ENCODE measurements around the gene IGSF9B. TPM values are rescaled to one million over a fixed set of nuclear protein-coding genes. Genes with fewer than 3 reads are reported as not detected.

Gene IGSF9B
- total RNA-seq, 2 donors from 2014 or later: 1.8 to 9.1 TPM

DNA sequence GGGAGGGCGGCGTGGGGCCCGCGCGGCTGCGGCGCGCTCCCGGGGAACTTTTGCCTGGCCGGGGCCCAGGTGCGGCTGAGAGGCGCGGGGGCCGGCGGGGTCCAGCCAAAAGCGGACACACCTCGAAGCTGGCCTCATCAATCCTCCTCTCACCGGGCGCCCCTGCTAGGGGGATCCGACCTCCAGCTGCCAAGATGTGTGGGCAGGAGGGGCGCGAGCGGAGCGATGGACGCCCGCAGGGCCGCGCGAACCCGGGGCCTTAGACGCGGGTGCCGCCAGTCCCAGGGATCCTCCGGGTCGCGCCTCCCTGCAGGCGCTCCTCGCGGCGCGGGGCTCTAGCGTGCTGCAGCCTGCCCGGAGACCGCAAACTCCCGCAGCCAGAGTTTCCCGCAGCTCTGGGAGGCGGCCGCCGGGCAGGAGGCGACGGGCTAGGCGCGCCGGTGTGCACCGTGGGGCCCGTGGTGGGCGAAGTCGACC, 785 bp downstream of the IGSF9B start:
- H3K9me3 Mint-ChIP-seq: no peaks in the 10 kb centered on the region
- peaks cover 39 to 51% of the 10 kb centered on the region in 2 donors for H3K27me3 Mint-ChIP-seq
- H3K4me3 Mint-ChIP-seq: peak overlapping the region; percentile 55
- DNase-seq (ENCODE audit: low spot score) (no peak), ATAC-seq (no peak)
- H3K36me3 Mint-ChIP-seq: no peaks in the 10 kb centered on the region
- no peak overlapping the region for H3K27ac Mint-ChIP-seq
- peaks cover 5 to 14% of the 10 kb centered on the region in 2 donors for H3K4me1 Mint-ChIP-seq (ENCODE audit: low read depth in 2 of 2)

DNA sequence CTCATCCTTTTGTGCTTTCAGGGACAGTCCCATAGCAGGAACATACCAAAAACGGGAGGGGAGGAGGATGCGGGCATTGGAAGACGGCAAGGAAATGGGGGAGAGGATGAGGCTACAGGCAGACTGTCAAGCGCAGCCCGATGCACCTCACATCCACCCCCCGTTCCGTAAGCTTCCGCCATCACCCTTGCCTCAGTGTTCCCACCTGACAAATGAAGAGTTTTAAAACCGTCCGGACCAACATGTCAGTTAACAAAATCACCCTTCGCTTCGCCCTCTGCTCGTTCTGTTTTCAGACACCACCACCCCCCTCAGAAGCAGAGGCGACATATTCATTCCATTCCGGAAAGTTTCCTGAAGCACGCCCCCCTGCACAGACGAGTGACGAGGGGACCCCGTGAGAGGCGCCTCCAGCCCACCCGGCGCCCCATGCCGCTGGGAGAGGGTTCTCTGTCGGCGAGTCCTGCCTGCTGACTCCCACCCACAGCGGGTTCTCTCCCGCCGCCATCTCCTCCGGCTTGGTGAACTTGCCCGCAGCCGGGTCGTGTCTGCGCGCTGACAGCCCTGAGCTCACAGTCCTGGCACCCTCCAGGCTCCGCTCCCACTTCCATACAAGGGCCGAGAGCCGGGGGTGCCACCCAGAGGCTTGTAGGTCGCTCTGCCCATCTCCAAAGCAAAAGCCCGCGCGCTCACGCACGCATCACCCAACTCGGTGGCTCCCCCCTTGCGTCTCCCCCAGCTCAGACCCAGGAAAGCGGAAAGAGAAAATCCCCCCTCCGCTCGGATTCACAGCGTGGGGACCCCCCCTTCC, 1.5 kb downstream of the IGSF9B start:
- no peak overlapping the region for H3K27ac Mint-ChIP-seq
- peaks cover 39 to 51% of the 10 kb centered on the region in 2 donors for H3K27me3 Mint-ChIP-seq
- no peak for ATAC-seq

DNA sequence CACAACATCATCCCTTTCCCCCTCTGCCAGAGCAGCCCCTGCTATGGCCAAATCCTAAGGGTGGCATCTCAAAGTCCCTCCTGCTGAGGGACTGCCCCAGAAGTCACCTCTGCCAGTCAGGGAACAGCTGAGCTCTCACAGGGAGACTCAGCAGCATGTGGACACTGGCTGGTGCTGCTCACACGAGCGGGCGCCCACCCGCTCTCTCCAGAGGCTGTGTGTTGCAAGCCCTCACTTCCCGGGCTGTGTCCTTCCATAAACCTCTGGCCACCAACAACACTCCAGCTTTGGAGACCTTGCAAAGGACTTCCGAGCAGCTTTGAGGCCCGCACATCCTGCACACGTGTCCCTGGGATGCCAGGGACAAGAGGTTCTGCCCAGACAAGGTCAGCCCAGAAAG, 2.8 kb downstream of the IGSF9B start:
- DNase-seq (ENCODE audit: low spot score) (no peak), ATAC-seq (no peak)
- Mint-ChIP-seq H3K27me3 (peaks cover 41 to 47% of the 10 kb centered on the region in 2 donors), H3K36me3 (no peaks in the 10 kb centered on the region), H3K4me3 (no peak overlapping the region), H3K27ac (no peak overlapping the region), H3K9me3 (no peaks in the 10 kb centered on the region), H3K4me1 (ENCODE audit: low read depth in 2 of 2) (peaks cover 5 to 14% of the 10 kb centered on the region in 2 donors)

More for the DNA sequence above, 1.5 kb downstream of the IGSF9B start:
- Mint-ChIP-seq H3K36me3 (no peaks in the 10 kb centered on the region), H3K9me3 (no peaks in the 10 kb centered on the region), H3K4me1 (ENCODE audit: low read depth in 2 of 2) (peaks cover 5 to 14% of the 10 kb centered on the region in 2 donors), H3K4me3 (peak overlapping the region; percentile 55)
- no peak for DNase-seq (ENCODE audit: low spot score)

DNA sequence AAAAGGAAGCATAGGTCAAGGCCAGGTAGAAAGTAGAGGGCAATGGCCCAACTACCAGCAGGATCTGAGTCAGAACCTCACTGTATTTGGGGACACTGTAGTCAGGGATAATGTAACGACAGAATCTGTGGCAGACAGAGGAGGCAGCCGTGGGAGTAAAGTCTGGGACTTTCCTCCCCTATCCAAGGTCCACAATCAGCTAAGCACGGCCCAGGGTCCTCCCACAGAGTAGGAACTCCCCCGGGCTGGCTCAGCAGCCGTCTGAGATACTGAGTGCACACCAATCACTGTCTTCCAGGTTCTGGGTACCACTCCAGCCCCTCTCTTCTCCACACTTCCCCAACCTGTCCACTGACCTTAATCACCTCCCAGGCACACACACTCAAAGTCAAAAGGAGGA, 3.2 kb downstream of the IGSF9B start:
- Mint-ChIP-seq H3K9me3 (no peaks in the 10 kb centered on the region), H3K27ac (no peak overlapping the region), H3K4me1 (ENCODE audit: low read depth in 2 of 2) (peaks cover 5 to 14% of the 10 kb centered on the region in 2 donors), H3K36me3 (no peaks in the 10 kb centered on the region), H3K27me3 (peaks cover 39 to 45% of the 10 kb centered on the region in 2 donors), H3K4me3 (no peak overlapping the region)
- DNase-seq (ENCODE audit: low spot score) (no peak), ATAC-seq (no peak)

DNA sequence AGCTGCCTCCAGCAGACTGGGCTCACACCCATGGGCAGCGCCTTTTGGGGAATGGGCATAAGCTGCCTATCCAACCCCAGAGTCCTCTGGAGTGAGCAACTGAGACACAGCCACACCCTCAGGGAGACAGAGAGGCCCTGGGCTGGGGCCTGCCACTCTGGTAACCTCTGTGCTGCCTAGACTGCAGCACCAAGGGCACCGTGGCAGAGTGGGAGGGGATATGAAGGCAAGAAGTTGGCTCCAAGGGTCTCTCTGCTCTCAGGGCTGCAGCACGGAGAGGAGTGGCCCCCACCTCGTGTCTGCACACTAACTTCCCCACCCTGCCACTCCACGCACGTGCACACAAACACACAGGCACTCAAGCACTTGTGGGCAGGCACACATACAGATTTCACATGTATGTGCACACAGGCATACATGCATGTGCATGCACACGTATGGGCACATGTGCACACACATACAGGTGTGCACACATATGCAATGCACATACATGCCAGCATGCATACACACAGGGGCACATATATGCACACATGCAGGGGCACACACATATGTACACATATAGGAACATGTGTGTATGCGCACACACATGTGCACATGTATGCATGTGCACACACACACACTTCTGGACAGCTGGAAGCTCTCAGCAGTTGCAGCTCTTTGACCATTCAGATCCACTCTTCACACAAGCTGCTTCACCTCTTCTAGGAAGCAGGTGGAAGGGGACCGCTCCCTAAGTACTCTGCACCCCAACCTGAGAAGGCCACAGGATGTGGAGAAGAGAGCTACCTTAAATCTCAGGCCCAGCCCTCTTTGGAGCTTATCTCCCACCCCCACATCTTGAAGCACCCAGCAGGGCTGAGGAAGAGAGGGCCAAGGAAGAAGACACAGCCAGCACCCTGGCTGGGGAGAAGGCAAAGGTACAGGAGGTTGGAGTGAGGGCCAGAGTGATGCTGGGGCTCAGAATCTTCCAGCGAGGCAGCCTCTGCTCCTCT, 4.3 kb downstream of the IGSF9B start:
- H3K4me1 Mint-ChIP-seq (ENCODE audit: low read depth in 2 of 2): peaks cover 6 to 15% of the 10 kb centered on the region in 2 donors
- no peaks in the 10 kb centered on the region for H3K9me3 Mint-ChIP-seq
- no peak for DNase-seq (ENCODE audit: low spot score)
- no peaks in the 10 kb centered on the region for H3K36me3 Mint-ChIP-seq
- H3K4me3 Mint-ChIP-seq: no peak overlapping the region
- no peak overlapping the region for H3K27ac Mint-ChIP-seq
- ATAC-seq: no peak
- peaks cover 41 to 45% of the 10 kb centered on the region in 2 donors for H3K27me3 Mint-ChIP-seq

DNA sequence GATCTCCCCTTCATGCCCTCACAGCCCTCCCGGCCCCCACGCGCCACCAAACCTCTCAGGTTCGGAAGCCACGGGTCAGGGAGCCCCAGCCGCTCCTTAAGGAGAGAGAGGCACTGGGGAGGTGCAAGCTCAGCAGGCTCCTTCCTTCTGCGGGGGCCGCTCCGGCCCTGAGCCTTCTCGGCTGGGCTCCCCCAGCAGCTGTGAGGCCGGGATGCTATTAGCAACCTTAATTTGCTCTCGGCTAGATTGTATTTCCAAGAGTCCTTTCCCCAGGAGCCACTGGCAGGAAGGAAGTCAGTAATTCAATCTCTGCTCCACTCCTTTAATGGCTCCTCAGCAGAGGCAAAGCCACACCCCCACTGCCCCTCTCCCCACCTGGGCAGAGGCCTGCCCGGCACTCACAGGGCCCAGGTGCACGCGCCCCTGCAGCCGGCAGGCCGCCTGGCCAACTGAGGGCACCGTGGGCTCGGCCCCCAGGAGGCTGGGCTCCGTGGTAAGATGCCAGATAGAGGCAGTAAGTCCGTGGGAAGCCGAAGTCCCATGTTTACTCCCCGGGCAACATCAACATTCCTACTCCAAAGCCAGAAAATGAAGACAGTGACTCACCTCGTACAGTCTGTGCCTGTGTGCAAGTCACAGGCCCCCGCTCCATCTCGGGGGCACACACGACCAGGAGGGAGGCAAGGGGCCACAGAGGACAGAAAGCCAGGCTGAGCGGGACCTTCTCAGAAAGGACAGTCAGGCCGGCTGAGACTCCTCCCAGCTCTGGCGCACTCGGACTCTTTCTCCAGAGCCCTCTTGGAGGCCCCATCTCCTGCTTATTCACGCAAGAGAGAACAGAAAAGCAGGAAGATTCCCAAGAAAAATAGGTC, 5.2 kb downstream of the IGSF9B start:
- ATAC-seq: no peak
- DNase-seq (ENCODE audit: low spot score): no peak
- H3K36me3 Mint-ChIP-seq: no peaks in the 10 kb centered on the region
- no peak overlapping the region for H3K27ac Mint-ChIP-seq
- H3K27me3 Mint-ChIP-seq: peaks cover 41 to 47% of the 10 kb centered on the region in 2 donors
- H3K9me3 Mint-ChIP-seq: no peaks in the 10 kb centered on the region
- no peak overlapping the region for H3K4me3 Mint-ChIP-seq
- H3K4me1 Mint-ChIP-seq (ENCODE audit: low read depth in 2 of 2): peaks cover 7 to 14% of the 10 kb centered on the region in 2 donors

DNA sequence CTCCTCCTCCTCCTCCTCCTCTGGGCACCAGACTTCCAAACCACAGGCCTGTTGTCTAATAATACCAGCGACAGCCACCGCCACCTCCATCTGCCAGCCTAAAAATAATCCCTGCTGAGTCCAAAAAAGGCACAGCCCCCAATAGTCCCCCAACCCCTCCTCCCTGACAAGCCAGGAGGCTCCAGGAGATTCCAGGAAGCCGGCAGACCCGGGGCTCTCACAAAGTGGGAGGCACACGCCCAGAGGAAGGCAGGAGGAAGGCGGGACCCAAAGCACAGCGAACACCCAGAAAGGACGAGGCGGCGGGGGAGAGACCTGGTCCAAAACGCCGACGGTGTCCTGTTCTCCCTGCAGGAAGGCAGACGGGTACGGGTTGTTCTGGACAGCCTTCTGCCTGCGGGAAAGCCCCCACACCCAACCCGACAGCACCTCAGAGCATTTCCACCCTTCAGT, 5.9 kb downstream of the IGSF9B start:
- peaks cover 41 to 47% of the 10 kb centered on the region in 2 donors for H3K27me3 Mint-ChIP-seq
- H3K36me3 Mint-ChIP-seq: no peaks in the 10 kb centered on the region
- peaks cover 7 to 14% of the 10 kb centered on the region in 2 donors for H3K4me1 Mint-ChIP-seq (ENCODE audit: low read depth in 2 of 2)
- DNase-seq (ENCODE audit: low spot score) (no peak), ATAC-seq (no peak)
- H3K9me3 Mint-ChIP-seq: no peaks in the 10 kb centered on the region
- no peak overlapping the region for H3K27ac Mint-ChIP-seq
- H3K4me3 Mint-ChIP-seq: no peak overlapping the region

DNA sequence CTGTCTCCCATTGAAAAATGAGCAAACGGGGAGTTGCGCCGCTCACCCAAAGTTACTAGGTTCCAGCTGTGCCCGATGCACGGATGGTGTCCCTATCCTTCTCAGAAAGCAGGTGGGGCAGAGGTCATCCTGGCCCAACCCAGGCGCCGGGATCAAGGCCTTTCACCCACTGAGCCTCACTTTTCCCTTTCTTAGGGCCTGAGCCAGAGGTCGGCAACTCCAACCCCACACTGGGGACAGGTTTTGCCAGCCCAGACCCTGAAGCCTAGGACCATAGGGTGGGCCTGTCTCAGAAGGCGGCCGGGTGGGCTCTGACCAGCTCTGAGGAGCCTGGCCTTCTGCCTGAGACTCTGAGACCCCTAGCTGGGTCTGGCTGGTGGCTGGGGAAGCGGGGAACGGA, 6.3 kb downstream of the IGSF9B start:
- no peaks in the 10 kb centered on the region for H3K36me3 Mint-ChIP-seq
- ATAC-seq (no peak), DNase-seq (ENCODE audit: low spot score) (no peak)
- peaks cover 42 to 45% of the 10 kb centered on the region in 2 donors for H3K27me3 Mint-ChIP-seq
- no peak overlapping the region for H3K4me3 Mint-ChIP-seq
- H3K27ac Mint-ChIP-seq: no peak overlapping the region
- H3K9me3 Mint-ChIP-seq: no peaks in the 10 kb centered on the region
- H3K4me1 Mint-ChIP-seq (ENCODE audit: low read depth in 2 of 2): peaks cover 9 to 16% of the 10 kb centered on the region in 2 donors

DNA sequence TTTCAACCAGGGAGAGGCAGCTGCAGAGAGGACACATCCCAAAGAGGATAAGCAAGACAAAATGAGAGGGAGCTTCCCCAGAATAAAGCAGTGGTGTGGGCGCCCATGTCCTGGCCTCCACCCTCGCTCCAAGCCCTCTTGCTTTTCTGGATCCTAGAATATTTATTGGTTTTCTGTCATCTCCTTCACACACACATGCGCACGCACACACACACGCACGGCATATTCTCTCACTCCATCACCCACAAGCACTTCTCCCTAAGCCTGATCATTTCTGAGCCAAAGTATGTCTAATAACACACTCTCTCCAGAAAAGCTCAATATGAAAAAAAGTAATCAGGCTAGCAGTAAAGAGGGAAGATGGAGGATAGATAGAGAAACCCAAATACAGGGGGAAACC, 7.6 kb downstream of the IGSF9B start:
- Mint-ChIP-seq H3K9me3 (no peaks in the 10 kb centered on the region), H3K27ac (no peak overlapping the region), H3K36me3 (no peaks in the 10 kb centered on the region), H3K4me3 (no peak overlapping the region), H3K27me3 (peaks cover 32 to 35% of the 10 kb centered on the region in 2 donors), H3K4me1 (ENCODE audit: low read depth in 2 of 2) (peaks cover 15 to 20% of the 10 kb centered on the region in 2 donors)
- DNase-seq (ENCODE audit: low spot score) (no peak), ATAC-seq (no peak)

DNA sequence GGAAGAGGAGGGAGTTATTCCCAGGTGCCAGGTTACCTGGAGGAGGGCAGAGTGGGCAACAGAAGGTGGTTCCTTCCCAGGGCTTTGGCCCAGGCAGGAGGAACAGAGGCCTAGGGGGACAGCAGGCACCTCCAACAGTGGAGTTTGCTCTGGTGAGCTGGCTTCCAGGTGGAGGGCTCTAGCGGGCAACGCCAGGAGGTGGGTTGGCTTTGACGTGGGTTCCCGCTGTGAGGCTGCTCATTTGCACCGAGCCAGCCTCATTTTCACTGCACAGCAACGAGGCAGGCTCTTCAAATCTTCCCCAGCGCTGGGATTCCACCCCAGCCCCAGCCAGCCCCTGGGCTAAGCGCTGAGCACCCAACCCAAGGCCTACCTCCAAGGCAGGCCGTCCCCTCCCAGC, 8.1 kb downstream of the IGSF9B start:
- Mint-ChIP-seq H3K27me3 (peaks cover 28 to 31% of the 10 kb centered on the region in 2 donors), H3K4me1 (ENCODE audit: low read depth in 2 of 2) (peaks cover 15 to 20% of the 10 kb centered on the region in 2 donors), H3K27ac (no peak overlapping the region), H3K36me3 (no peaks in the 10 kb centered on the region), H3K9me3 (no peaks in the 10 kb centered on the region), H3K4me3 (no peak overlapping the region)
- no peak for DNase-seq (ENCODE audit: low spot score)
- ATAC-seq: no peak

DNA sequence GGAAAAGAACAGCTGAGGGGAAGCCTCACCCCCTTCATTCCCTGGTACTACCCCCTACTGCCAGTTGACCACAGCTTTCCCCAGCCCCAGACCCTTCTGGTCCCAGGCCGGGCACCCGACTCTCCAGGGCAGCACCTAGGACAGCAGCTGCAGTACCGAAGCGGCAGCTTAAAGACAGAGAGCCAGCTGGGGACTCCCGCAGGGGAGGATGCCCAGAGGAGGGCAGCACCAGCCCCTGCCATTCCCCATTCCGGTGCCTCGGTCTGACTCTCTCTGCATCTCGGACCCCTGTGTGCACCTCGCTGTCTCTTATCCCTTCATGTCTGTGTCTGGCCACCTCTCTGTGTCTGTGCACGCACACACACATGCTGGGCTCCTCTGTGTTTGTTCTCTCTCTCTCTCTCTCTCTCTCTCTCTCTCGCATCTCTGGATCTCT, 9.4 kb downstream of the IGSF9B start:
- Mint-ChIP-seq H3K36me3 (no peaks in the 10 kb centered on the region), H3K9me3 (no peaks in the 10 kb centered on the region), H3K27ac (no peak overlapping the region), H3K27me3 (peaks cover 24% of the 10 kb centered on the region in 2 donors), H3K4me1 (ENCODE audit: low read depth in 2 of 2) (peaks cover 15 to 17% of the 10 kb centered on the region in 2 donors), H3K4me3 (peak overlapping the region; percentile 11)
- DNase-seq (ENCODE audit: low spot score) (no peak), ATAC-seq (no peak)

DNA sequence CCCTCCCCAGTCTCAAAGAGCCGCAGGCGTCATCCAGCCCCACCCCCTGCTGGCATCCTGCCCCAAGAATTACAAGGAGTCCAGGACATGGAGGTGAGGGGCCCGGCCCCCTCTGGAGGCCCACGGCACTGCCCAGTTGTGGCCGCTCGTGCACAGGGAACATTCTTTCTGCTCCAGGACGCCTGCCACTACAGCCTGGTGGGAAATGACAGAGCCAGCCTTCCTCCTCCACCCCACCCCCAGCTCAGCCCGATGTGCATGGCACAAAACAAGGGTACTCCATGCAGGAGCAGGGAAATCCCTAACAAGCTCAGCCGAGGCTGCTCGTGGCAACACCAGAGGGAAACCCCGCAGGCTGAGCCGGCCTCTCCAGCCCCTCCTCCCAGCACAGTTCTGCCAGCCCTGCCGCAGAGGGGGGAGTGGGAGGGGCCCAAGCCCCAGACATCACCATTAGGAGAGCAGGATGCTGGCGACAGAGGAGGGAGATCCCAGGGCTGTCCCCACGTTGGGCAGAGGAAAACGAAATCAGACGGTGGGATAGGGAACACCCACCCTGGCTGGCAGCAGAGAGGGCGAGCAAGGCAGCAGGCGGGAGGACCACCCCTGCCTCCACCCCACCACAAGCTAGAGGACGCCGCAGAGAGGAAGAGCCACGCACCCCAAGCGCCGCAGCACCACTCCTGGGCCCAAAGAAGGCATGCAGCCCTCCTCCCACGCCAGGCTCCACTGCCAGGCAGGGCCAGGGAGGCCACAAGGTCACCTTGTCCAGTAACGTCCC, 10.0 kb downstream of the IGSF9B start:
- Mint-ChIP-seq H3K4me1 (ENCODE audit: low read depth in 2 of 2) (peaks cover 15 to 17% of the 10 kb centered on the region in 2 donors), H3K27ac (no peak overlapping the region), H3K9me3 (no peaks in the 10 kb centered on the region), H3K27me3 (peaks cover 24% of the 10 kb centered on the region in 2 donors), H3K36me3 (no peaks in the 10 kb centered on the region), H3K4me3 (no peak overlapping the region)
- no peak for DNase-seq (ENCODE audit: low spot score)
- ATAC-seq: no peak

Data from natural killer cell treated with Interleukin-12 subunit alpha and Interleukin-12 subunit beta and Interleukin-15 and Interleukin-18, amount 100 ng/mL, for 72 hours (primary cell).